GM12878 (cell line): Measurements from ENCODE around the gene PRRC2B. TPM values are rescaled to one million over a fixed set of nuclear protein-coding genes. Genes with fewer than 3 reads are reported as not detected.

Source experiments
- ATAC-seq: fragments of 200-7000 bp; cut with Tn5 transposase; 3 replicates; pipeline ENCODE4 v1.9.1; 2020; ENCODE audit warnings: mild to moderate bottlenecking, moderate library complexity
- BruUV-seq: library from RNA; stranded (reverse); fragments of 400-500 nt; replicated peaks from 2 replicates; lab custom pipeline; 2021; lab: Mats Ljungman, UMichigan
- CTCF ChIA-PET: fragments of 300-600 bp; sonication (Branson Sonifier 250); formaldehyde crosslinking; extraction: SDS; loops from one replicate; lab custom pipeline; 2021; ENCODE audit warnings: inconsistent platforms; lab: Yijun Ruan, JAX
- POLR2A ChIA-PET: fragments of 350-600 bp; formaldehyde crosslinking; extraction: SDS; loops from one replicate; lab custom pipeline; 2021; ENCODE audit warnings: inconsistent platforms; lab: Charles Lee
- RAD21 ChIA-PET: fragments of 300-600 bp; sonication (Branson Sonifier 250); formaldehyde crosslinking; loops from one replicate; lab custom pipeline; 2023; ENCODE audit warnings: antibody characterized with exemption; ENCODE audit not compliant: unreplicated experiment; lab: Charles Lee
- SMC1A ChIA-PET: fragments of 300-600 bp; sonication (Branson Sonifier 250); formaldehyde crosslinking; loops from one replicate; lab custom pipeline; 2023; ENCODE audit not compliant: unreplicated experiment, uncharacterized antibody; lab: Charles Lee
- DNase-seq: peaks from one replicate; pipeline ENCODE4 v3.0.0-alpha.2; 2011; ENCODE audit warnings: low read depth, low spot score
- FAIRE-seq: peaks from 3 replicates; lab custom pipeline; 2011; peaks lifted over from hg19 to GRCh38; lab: Jason Lieb, UNC
- H2AFZ ChIP-seq: 2 replicates; pipeline ENCODE4 v1.6.0; 2011; ENCODE audit warnings: low read depth, low read length, control low read depth; ENCODE audit not compliant: control insufficient read depth
- H3K27ac ChIP-seq: 2 replicates; pipeline ENCODE4 v1.5.1; 2011; ENCODE audit warnings: control low read depth; ENCODE audit not compliant: control insufficient read depth, insufficient read depth
- H3K27me3 ChIP-seq, 2 experiments: replicated peaks in 1 of 2; 2 replicates each; pipeline versions ENCODE4 v1.6.0 to v1.6.1; 2011; ENCODE audit warnings: low read length in 1 of 2; ENCODE audit not compliant: control insufficient read depth in 2 of 2, insufficient read depth in 2 of 2
- H3K36me3 ChIP-seq, 2 experiments: 2 replicates each; pipeline ENCODE4 v1.5.1; 2011; ENCODE audit warnings: low read length in 1 of 2; ENCODE audit not compliant: control insufficient read depth in 2 of 2, insufficient read depth in 2 of 2
- H3K4me1 ChIP-seq: 2 replicates; pipeline ENCODE4 v1.6.1; 2011; ENCODE audit warnings: mild to moderate bottlenecking, low read length, moderate library complexity, mixed read lengths; ENCODE audit not compliant: control insufficient read depth, insufficient read depth
- H3K4me2 ChIP-seq: 2 replicates; pipeline ENCODE4 v1.6.0; 2011; ENCODE audit warnings: control low read depth; ENCODE audit not compliant: control insufficient read depth, insufficient read depth
- H3K4me3 ChIP-seq: fragments of 200-600 bp; sonication (generic); 2 replicates; pipeline ENCODE4 v1.5.1; 2016
- H3K79me2 ChIP-seq: 2 replicates; pipeline ENCODE4 v1.6.0; 2011; ENCODE audit warnings: low read length; ENCODE audit not compliant: control insufficient read depth, insufficient read depth
- H3K9ac ChIP-seq: 2 replicates; pipeline ENCODE4 v1.8.0; 2011; ENCODE audit warnings: low read length, control low read depth, mixed read lengths; ENCODE audit not compliant: control insufficient read depth, insufficient read depth
- H3K9me3 ChIP-seq: replicated peaks from 3 replicates; pipeline ENCODE4 v1.5.1; 2011; ENCODE audit warnings: mild to moderate bottlenecking, low read length; ENCODE audit not compliant: control insufficient read depth, insufficient read depth
- H4K20me1 ChIP-seq: 2 replicates; pipeline ENCODE4 v1.6.0; 2011; ENCODE audit not compliant: control insufficient read depth, insufficient read depth
- ESRRA ChIP-seq: IDR thresholded peaks from 2 replicates; pipeline ENCODE4 v1.6.1; 2012; ENCODE audit warnings: mild to moderate bottlenecking, low read length, improper control_type of control experiment
- GATAD2B ChIP-seq: fragments of 450-650 bp; conservative IDR thresholded peaks from 2 replicates; pipeline ENCODE4 v1.6.1; 2017; ENCODE audit warnings: low read depth, mild to moderate bottlenecking, moderate library complexity
- KAT2A ChIP-seq: conservative IDR thresholded peaks from 2 replicates; pipeline ENCODE4 v1.6.1; 2011; ENCODE audit warnings: low read depth, low read length; ENCODE audit not compliant: control insufficient read depth
- NFXL1 ChIP-seq: fragments of 450-650 bp; IDR thresholded peaks from 2 replicates; pipeline ENCODE4 v1.6.1; 2017; ENCODE audit warnings: antibody characterized with exemption, mild to moderate bottlenecking, borderline replicate concordance
- NR2C2 ChIP-seq: IDR thresholded peaks from 2 replicates; pipeline ENCODE4 v1.6.1; 2011; ENCODE audit warnings: borderline replicate concordance, low read depth; ENCODE audit not compliant: control insufficient read depth, insufficient read length
- PKNOX1 ChIP-seq: fragments of 450-650 bp; IDR thresholded peaks from 2 replicates; pipeline ENCODE4 v1.6.1; 2016; ENCODE audit warnings: mild to moderate bottlenecking
- SRF ChIP-seq, 2 experiments: IDR thresholded peaks; 2 replicates each; pipeline ENCODE4 v1.6.1; 2011; ENCODE audit warnings: low read depth in 2 of 2, low read length in 2 of 2, mild to moderate bottlenecking in 1 of 2, moderate library complexity in 1 of 2
- SUPT20H ChIP-seq: IDR thresholded peaks from 2 replicates; pipeline ENCODE4 v1.6.1; 2011; ENCODE audit warnings: low read depth, mild to moderate bottlenecking, low read length, moderate library complexity, borderline replicate concordance; ENCODE audit not compliant: control insufficient read depth
- ZBTB33 ChIP-seq: fragments of 450-650 bp; IDR thresholded peaks from 2 replicates; pipeline ENCODE4 v1.6.1; 2017; ENCODE audit warnings: mild to moderate bottlenecking
- whole genome bisulfite sequencing: methylation state at CpG from one replicate; pipeline ENCODE4 v1.1.6; 2016; ENCODE audit warnings: low lambda C conversion rate; ENCODE audit not compliant: insufficient replicate concordance, insufficient coverage; ENCODE audit errors: missing lambda C conversion rate; 5-methylcytosine and 5-hydroxymethylcytosine counted together
- in situ Hi-C: fragments of 300-500 bp; cut with MboI; formaldehyde crosslinking; loops from 9 replicates; pipeline ENCODE4 v1.14.3; 2018; ENCODE audit warnings: mixed read lengths
- intact Hi-C: fragments of 100-400 bp; cut with micrococcal nuclease; formaldehyde crosslinking; loops from one replicate; pipeline ENCODE4 v1.14.2; 2022; ENCODE audit not compliant: unreplicated experiment
- polyA plus RNA-seq, 11 experiments: library from polyadenylated mRNA; depleted of rRNA in 4 of 11; unstranded in 6 of 11; stranded (reverse) in 5 of 11; fragments of >200 nt; fragmentation: Nextera tagmentation in 4 of 11; fragmentation: Illumina TruSeq in 1 of 11; extraction: Ambion mirVana in 4 of 11; extraction: Trizol in 1 of 11; gene quantifications; 1 replicate in 1 of 11; 2 replicates in 10 of 11; pipeline versions ENCODE4 v1.2.1 to v1.2.3, GENCODE V29; 2011 to 2016; ENCODE audit warnings: inconsistent platforms in 2 of 11, missing spikeins in 2 of 11, low read depth in 1 of 11
- total RNA-seq, 4 experiments: library from RNA; depleted of rRNA in 3 of 4; stranded (reverse); fragments of >200 nt in 3 of 4; fragmentation: Illumina TruSeq in 1 of 4; extraction: Trizol in 1 of 4; gene quantifications; 2 replicates each; pipeline versions ENCODE4 v1.2.1 to v1.2.3, GENCODE V29; 2013 to 2021

Gene PRRC2B
- total and polyA plus RNA-seq, 10 of the 15 experiments (the other 5 are each of a cell fraction or from before 2014, with no cell fraction given): 0.84 to 155 (median 28.7) TPM

GRCh38 chr9:131346559-131346958, 47.3 kb upstream of the PRRC2B start:
- Histone ChIP-seq H3K9me3 (no peaks in the 10 kb centered on the region), H3K4me3 (no peak overlapping the region), H3K27ac (no peak overlapping the region), H3K79me2 (no peaks in the 10 kb centered on the region), H4K20me1 (no peaks in the 10 kb centered on the region), H2AFZ (no peak overlapping the region), H3K4me1 (no peaks in the 10 kb centered on the region), H3K4me2 (no peak overlapping the region), H3K9ac (no peak overlapping the region), H3K36me3 (no peaks in the 10 kb centered on the region), H3K27me3 (no peaks in the 10 kb centered on the region)
- no peak for ATAC-seq
- in situ Hi-C loops (no loop called here), intact Hi-C loops (no loop called here)
- ChIA-PET CTCF (interaction anchor here (1.1 kb wide), 1 partner anchor 169 kb away, joined by 3 read pairs; no protein-coding TSS in a partner anchor), SMC1A (no interaction called here), RAD21 (no interaction called here), POLR2A (no interaction called here)
- BruUV-seq: no TSS peak
- 62% methylated on average over 6 of the region's 6 CpGs for WGBS
- FAIRE-seq: no peak
- no peak for DNase-seq
- TF ChIP-seq PKNOX1 (no peak), GATAD2B (no peak), NR2C2 (no peak), NFXL1 (no peak), ZBTB33 (no peak), SRF (IDR thresholded peaks at IDR 0.05; ENCODE audit: low read depth in 2 of 2, low read length in 2 of 2) (no peak), SUPT20H (no peak), ESRRA (no peak), KAT2A (no peak)
